Rectal smooth muscle tissue (tissue), 1 donor: ENCODE results near the gene CABP5.

ENCODE experiments used
- H3K27ac ChIP-seq: one replicate; pipeline ENCODE4 v1.7.0; 2013; ENCODE audit warnings: low read depth, low read length, inconsistent platforms
- H3K27me3 ChIP-seq: one replicate; pipeline ENCODE4 v1.7.0; 2013; ENCODE audit warnings: low read length; ENCODE audit not compliant: control insufficient read depth, insufficient read depth
- H3K36me3 ChIP-seq: one replicate; pipeline ENCODE4 v1.7.0; 2013; ENCODE audit warnings: low read length; ENCODE audit not compliant: control insufficient read depth, insufficient read depth
- H3K4me1 ChIP-seq: one replicate; pipeline ENCODE4 v1.7.0; 2013; ENCODE audit warnings: low read length; ENCODE audit not compliant: control insufficient read depth, insufficient read depth
- H3K4me3 ChIP-seq: one replicate; pipeline ENCODE4 v1.7.0; 2013; ENCODE audit warnings: low read length
- H3K9ac ChIP-seq: one replicate; pipeline ENCODE4 v1.7.0; 2013; ENCODE audit warnings: low read length

CABP5 gene

GRCh38 chr19:48060381-48060780 is 16.5 kb upstream of the CABP5 start:
- no peak overlapping the region for H3K27ac ChIP-seq
- no peaks in the 10 kb centered on the region for H3K4me1 ChIP-seq
- no peak overlapping the region for H3K4me3 ChIP-seq
- no peaks in the 10 kb centered on the region for H3K27me3 ChIP-seq
- H3K9ac ChIP-seq = no peak overlapping the region
- H3K36me3 ChIP-seq = no peaks in the 10 kb centered on the region

- no peaks in the 10 kb centered on the region for H3K36me3 ChIP-seq
- H3K4me1 ChIP-seq = no peaks in the 10 kb centered on the region
- H3K9ac ChIP-seq = no peak overlapping the region
- H3K27me3 ChIP-seq = no peaks in the 10 kb centered on the region
- H3K27ac ChIP-seq = no peak overlapping the region
- H3K4me3 ChIP-seq = no peak overlapping the region
These were observed 15.5 kb upstream of the CABP5 start for GRCh38 chr19:48059331-48059730.

- no peak overlapping the region for H3K9ac ChIP-seq
- no peak overlapping the region for H3K27ac ChIP-seq
- H3K27me3 ChIP-seq = no peaks in the 10 kb centered on the region
- H3K36me3 ChIP-seq = no peaks in the 10 kb centered on the region
- H3K4me3 ChIP-seq = no peak overlapping the region
- H3K4me1 ChIP-seq = no peaks in the 10 kb centered on the region
These were observed 10.0 kb upstream of the CABP5 start for GRCh38 chr19:48053856-48054255.

GRCh38 chr19:48053076-48053475 is 9.2 kb upstream of the CABP5 start:
- no peak overlapping the region for H3K4me3 ChIP-seq
- no peak overlapping the region for H3K9ac ChIP-seq
- H3K27me3 ChIP-seq = no peaks in the 10 kb centered on the region
- no peaks in the 10 kb centered on the region for H3K4me1 ChIP-seq
- no peak overlapping the region for H3K27ac ChIP-seq
- H3K36me3 ChIP-seq = no peaks in the 10 kb centered on the region

GRCh38 chr19:48051335-48052033 is 7.6 kb upstream of the CABP5 start:
- Histone ChIP-seq H3K27me3 (no peaks in the 10 kb centered on the region), H3K4me3 (no peak overlapping the region), H3K4me1 (no peaks in the 10 kb centered on the region), H3K36me3 (no peaks in the 10 kb centered on the region), H3K9ac (no peak overlapping the region), H3K27ac (no peak overlapping the region)

- Histone ChIP-seq H3K36me3 (no peaks in the 10 kb centered on the region), H3K9ac (no peak overlapping the region), H3K27me3 (no peaks in the 10 kb centered on the region), H3K4me3 (no peak overlapping the region), H3K27ac (no peak overlapping the region), H3K4me1 (no peaks in the 10 kb centered on the region)
These were observed 682 bp upstream of the CABP5 start for GRCh38 chr19:48044561-48044960.

- no peaks in the 10 kb centered on the region for H3K4me1 ChIP-seq
- H3K4me3 ChIP-seq = no peak overlapping the region
- H3K36me3 ChIP-seq = no peaks in the 10 kb centered on the region
- no peaks in the 10 kb centered on the region for H3K27me3 ChIP-seq
- H3K9ac ChIP-seq = no peak overlapping the region
- no peak overlapping the region for H3K27ac ChIP-seq
These were observed 1.9 kb downstream of the CABP5 start for GRCh38 chr19:48041877-48042580.

- Histone ChIP-seq H3K36me3 (no peaks in the 10 kb centered on the region), H3K4me1 (no peaks in the 10 kb centered on the region), H3K4me3 (no peak overlapping the region), H3K27ac (no peak overlapping the region), H3K27me3 (no peaks in the 10 kb centered on the region), H3K9ac (no peak overlapping the region)
These were observed 7.1 kb downstream of the CABP5 start for GRCh38 chr19:48036765-48037164.

- no peak overlapping the region for H3K27ac ChIP-seq
- peaks cover 2% of the 10 kb centered on the region for H3K27me3 ChIP-seq
These were observed 10.3 kb downstream of the CABP5 start for GRCh38 chr19:48033604-48034003.

GRCh38 chr19:48030073-48030472 is 13.8 kb downstream of the CABP5 start:
- Histone ChIP-seq H3K27ac (no peak overlapping the region), H3K4me1 (no peaks in the 10 kb centered on the region), H3K4me3 (no peak overlapping the region), H3K9ac (no peak overlapping the region), H3K27me3 (peaks cover 2% of the 10 kb centered on the region), H3K36me3 (no peaks in the 10 kb centered on the region)

More at GRCh38 chr19:48033604-48034003, 10.3 kb downstream of the CABP5 start:
- Histone ChIP-seq H3K4me3 (no peak overlapping the region), H3K4me1 (no peaks in the 10 kb centered on the region), H3K36me3 (no peaks in the 10 kb centered on the region), H3K9ac (no peak overlapping the region)

- no peak overlapping the region for H3K27ac ChIP-seq
- no peaks in the 10 kb centered on the region for H3K36me3 ChIP-seq
- peaks cover 2% of the 10 kb centered on the region for H3K27me3 ChIP-seq
- H3K9ac ChIP-seq = no peak overlapping the region
- H3K4me3 ChIP-seq = no peak overlapping the region
- no peaks in the 10 kb centered on the region for H3K4me1 ChIP-seq
These were observed 14.4 kb downstream of the CABP5 start for GRCh38 chr19:48029431-48029830.

- Histone ChIP-seq H3K27me3 (peaks cover 2% of the 10 kb centered on the region), H3K9ac (no peak overlapping the region), H3K4me1 (no peaks in the 10 kb centered on the region), H3K27ac (no peak overlapping the region), H3K4me3 (no peak overlapping the region), H3K36me3 (no peaks in the 10 kb centered on the region)
These were observed 18.4 kb downstream of the CABP5 start for GRCh38 chr19:48025480-48025879.

- Histone ChIP-seq H3K4me1 (no peaks in the 10 kb centered on the region), H3K27me3 (no peaks in the 10 kb centered on the region), H3K36me3 (no peaks in the 10 kb centered on the region), H3K9ac (no peak overlapping the region), H3K4me3 (no peak overlapping the region), H3K27ac (no peak overlapping the region)
These were observed 20.4 kb downstream of the CABP5 start for GRCh38 chr19:48023518-48023917.
